K562 (cell line): Measurements from ENCODE around the gene STAB2. TPM values are rescaled to one million over a fixed set of nuclear protein-coding genes. Genes with fewer than 3 reads are reported as not detected.

Experiments
- ATAC-seq: fragments of 200-7000 bp; cut with Tn5 transposase; 3 replicates; pipeline ENCODE4 v1.9.1; 2020; ENCODE audit warnings: moderate library complexity
- BruUV-seq: library from RNA; stranded (reverse); fragments of 400-500 nt; replicated peaks from 2 replicates; lab custom pipeline; 2021; lab: Mats Ljungman, UMichigan
- CTCF ChIA-PET: fragments of 300-600 bp; formaldehyde crosslinking; extraction: SDS; loops from one replicate; lab custom pipeline; 2021; ENCODE audit warnings: low intra/inter-chr PET ratio; lab: Yijun Ruan, JAX
- POLR2A ChIA-PET: fragments of 300-600, 350-650 bp; sonication (Branson Sonifier 250); formaldehyde crosslinking; extraction: SDS; loops from one replicate; lab custom pipeline; 2021; ENCODE audit warnings: antibody characterized with exemption, inconsistent platforms; lab: Yijun Ruan, JAX
- DNase-seq, 4 experiments: peaks; one replicate each; pipeline versions ENCODE4 v3.0.0 to v3.0.0-alpha.2; 2011 to 2018; ENCODE audit warnings: low spot score in 3 of 4, mixed read lengths in 3 of 4; ENCODE audit errors: extremely low read depth in 1 of 4
- FAIRE-seq: peaks from 2 replicates; lab custom pipeline; 2011; peaks lifted over from hg19 to GRCh38; lab: Jason Lieb, UNC
- H2AFZ ChIP-seq: 2 replicates; pipeline ENCODE4 v1.6.0; 2011; ENCODE audit warnings: low read depth, low read length, control low read depth, inconsistent platforms
- H3K27ac ChIP-seq: fragments of 200-600 bp; 3 replicates; pipeline ENCODE4 v1.8.0; 2011; ENCODE audit warnings: low read depth, mild to moderate bottlenecking, control low read depth, inconsistent platforms, low read length, moderate library complexity, mixed read lengths; ENCODE audit errors: extremely low read depth
- H3K27me3 ChIP-seq, 2 experiments: fragments of 300-600 bp in 1 of 2; 2 replicates in 1 of 2; 3 replicates in 1 of 2; pipeline versions ENCODE4 v1.6.0 to v1.8.0; 2011; ENCODE audit warnings: inconsistent platforms in 2 of 2, low read length in 2 of 2, mild to moderate bottlenecking in 1 of 2, mixed read lengths in 1 of 2, moderate library complexity in 1 of 2; ENCODE audit not compliant: control insufficient read depth in 2 of 2, insufficient read depth in 2 of 2
- H3K36me3 ChIP-seq: fragments of 300-600 bp; 3 replicates; pipeline ENCODE4 v1.8.0; 2011; ENCODE audit warnings: mild to moderate bottlenecking, low read length, inconsistent platforms; ENCODE audit not compliant: control insufficient read depth, insufficient read depth
- H3K4me1 ChIP-seq, 2 experiments: fragments of 200-600 bp in 1 of 2; replicated peaks in 1 of 2; 2 replicates in 1 of 2; 3 replicates in 1 of 2; pipeline versions ENCODE4 v1.5.1 to v1.8.0; 2011; ENCODE audit warnings: inconsistent platforms in 2 of 2, low read length in 2 of 2, mild to moderate bottlenecking in 1 of 2, mixed read lengths in 1 of 2, moderate library complexity in 1 of 2; ENCODE audit not compliant: control insufficient read depth in 2 of 2, insufficient read depth in 2 of 2
- H3K4me2 ChIP-seq: 2 replicates; pipeline ENCODE4 v1.6.1; 2011; ENCODE audit warnings: low read length, control low read depth, inconsistent platforms, mixed read lengths; ENCODE audit not compliant: insufficient read depth
- H3K4me3 ChIP-seq: fragments of 200-600 bp; sonication (generic), shearing (Covaris generic); 2 replicates; pipeline ENCODE4 v1.5.1; 2016; ENCODE audit warnings: control low read depth, inconsistent platforms
- H3K79me2 ChIP-seq: fragments of 200-600 bp; 3 replicates; pipeline ENCODE4 v1.8.0; 2011; ENCODE audit warnings: low read length, inconsistent platforms; ENCODE audit not compliant: control insufficient read depth, insufficient read depth
- H3K9ac ChIP-seq, 2 experiments: 2 replicates each; pipeline versions ENCODE4 v1.6.0 to v1.6.1; 2011; ENCODE audit warnings: low read depth in 2 of 2, low read length in 2 of 2, control low read depth in 1 of 2, inconsistent platforms in 1 of 2, mild to moderate bottlenecking in 1 of 2, mixed read lengths in 1 of 2; ENCODE audit not compliant: insufficient read depth in 1 of 2
- H3K9me1 ChIP-seq: one replicate; pipeline ENCODE4 v1.6.0; 2011; ENCODE audit warnings: inconsistent platforms, mild to moderate bottlenecking, low read length, moderate library complexity; ENCODE audit not compliant: control insufficient read depth, insufficient read depth
- H3K9me3 ChIP-seq: replicated peaks from 2 replicates; pipeline ENCODE4 v1.5.1; 2011; ENCODE audit warnings: low read depth, low read length, inconsistent platforms; ENCODE audit not compliant: control insufficient read depth, insufficient read depth
- H4K20me1 ChIP-seq: replicated peaks from 2 replicates; pipeline ENCODE4 v1.6.1; 2011; ENCODE audit warnings: low read length, inconsistent platforms, mixed read lengths; ENCODE audit not compliant: control insufficient read depth, insufficient read depth
- BCLAF1 ChIP-seq, 2 experiments: fragments of 450-650 bp in 1 of 2; IDR thresholded peaks; 2 replicates each; pipeline ENCODE4 v1.6.1; 2011 to 2017; ENCODE audit warnings: low read depth in 2 of 2, antibody characterized with exemption in 1 of 2, borderline replicate concordance in 1 of 2, low read length in 1 of 2, mild to moderate bottlenecking in 1 of 2, mixed read lengths in 1 of 2; ENCODE audit not compliant: control insufficient read depth in 1 of 2
- CTCF ChIP-seq, 3 experiments: IDR thresholded peaks in 2 of 3; conservative IDR thresholded peaks in 1 of 3; 2 replicates each; pipeline ENCODE4 v1.5.1; 2011 to 2012; ENCODE audit warnings: low read length in 3 of 3, mild to moderate bottlenecking in 3 of 3, control low read depth in 2 of 3, improper control_type of control experiment in 1 of 3, inconsistent platforms in 1 of 3, low read depth in 1 of 3, mixed read lengths in 1 of 3, moderate library complexity in 1 of 3; ENCODE audit not compliant: insufficient read depth in 2 of 3
- EGR1 ChIP-seq: fragments of 450-650 bp; conservative IDR thresholded peaks from 2 replicates; pipeline ENCODE4 v1.6.1; 2017; ENCODE audit warnings: mild to moderate bottlenecking
- FUS ChIP-seq: fragments of 200-400 bp; formaldehyde crosslinking; optimal IDR thresholded peaks from 2 replicates; pipeline ENCODE3; 2017; ENCODE audit warnings: low read depth, low read length
- PRMT5 ChIP-seq: sonication (generic); formaldehyde crosslinking; IDR thresholded peaks from 2 replicates; pipeline ENCODE4 v1.5.0; 2020; ENCODE audit warnings: missing genetic modification reagents
- PURB ChIP-seq: sonication (generic); formaldehyde crosslinking; IDR thresholded peaks from 2 replicates; pipeline ENCODE4 v1.9.0; 2021; ENCODE audit warnings: low read depth, mild to moderate bottlenecking, missing genetic modification reagents
- SMAD3 ChIP-seq: fragments of 450-650 bp; formaldehyde crosslinking; conservative IDR thresholded peaks from 2 replicates; pipeline ENCODE4 v1.4.0; 2020; ENCODE audit warnings: mild to moderate bottlenecking
- SREBF2 ChIP-seq: sonication (generic); formaldehyde crosslinking; IDR thresholded peaks from 2 replicates; pipeline ENCODE4 v1.4.0; 2020; ENCODE audit warnings: mild to moderate bottlenecking, missing genetic modification reagents
- STAT5A ChIP-seq: IDR thresholded peaks from 2 replicates; pipeline ENCODE4 v1.6.1; 2012; ENCODE audit warnings: low read length, inconsistent platforms, borderline replicate concordance
- THRAP3 ChIP-seq: fragments of 450-650 bp; IDR thresholded peaks from 2 replicates; pipeline ENCODE4 v1.6.1; 2016; ENCODE audit warnings: mild to moderate bottlenecking, inconsistent platforms, borderline replicate concordance
- TOE1 ChIP-seq, 2 experiments: fragments of 450-650 bp in 1 of 2; sonication (generic) in 1 of 2; formaldehyde crosslinking in 1 of 2; IDR thresholded peaks; 2 replicates each; pipeline versions ENCODE4 v1.7.1 to v1.8.0; 2016 to 2022; ENCODE audit warnings: borderline replicate concordance in 2 of 2, mild to moderate bottlenecking in 2 of 2, antibody characterized with exemption in 1 of 2, inconsistent platforms in 1 of 2, low read depth in 1 of 2, missing genetic modification reagents in 1 of 2, moderate library complexity in 1 of 2
- in situ Hi-C: fragments of 300-500 bp; cut with MboI; formaldehyde crosslinking; loops from 4 replicates; pipeline ENCODE4 v1.15.0; 2018; ENCODE audit warnings: inconsistent platforms, mixed read lengths
- intact Hi-C: fragments of 100-400 bp; cut with micrococcal nuclease; formaldehyde crosslinking; loops from 2 replicates; pipeline ENCODE4 v1.14.2; 2022
- polyA plus RNA-seq, 8 experiments: library from polyadenylated mRNA; depleted of rRNA in 4 of 8; stranded (reverse) in 5 of 8; unstranded in 3 of 8; fragments of >200 nt; fragmentation: Nextera tagmentation in 2 of 8; fragmentation: Illumina TruSeq in 1 of 8; extraction: Ambion mirVana in 2 of 8; extraction: Trizol in 1 of 8; gene quantifications; 2 replicates each; pipeline versions ENCODE4 v1.2.1 to v1.2.3, GENCODE V29; 2011 to 2014; ENCODE audit warnings: inconsistent platforms in 1 of 8, missing spikeins in 1 of 8
- total RNA-seq, 7 experiments: library from RNA; depleted of rRNA in 6 of 7; stranded (reverse); fragments of >200 nt in 6 of 7; fragmentation: Illumina TruSeq in 2 of 7; extraction: Trizol in 2 of 7; gene quantifications; 2 replicates each; pipeline versions ENCODE4 v1.2.1 to v1.2.3, GENCODE V29; 2011 to 2021; ENCODE audit warnings: low replicate concordance in 1 of 7
- TF ChIP-seq, protein P1 (sequence below): fragments of 250-450 bp; sonication (Bioruptor Pico); IDR thresholded peaks from 2 replicates; pipeline ENCODE4 v1.8.0; 2022; ENCODE audit warnings: inconsistent platforms, mild to moderate bottlenecking, moderate library complexity, borderline replicate concordance
- TF ChIP-seq, protein P2 (sequence below): sonication (generic); formaldehyde crosslinking; IDR thresholded peaks from 2 replicates; pipeline ENCODE4 v1.8.0; 2022; ENCODE audit warnings: missing genetic modification reagents, mild to moderate bottlenecking, borderline replicate concordance

The STAB2 gene
- total and polyA plus RNA-seq, 9 of the 15 experiments (the other 6 are each of a cell fraction or from before 2014, with no cell fraction given) = 0.10 TPM; not detected in 8

GRCh38 chr12:103652808-103653207 is 65.7 kb downstream of the STAB2 start:
- FAIRE-seq (no peak), ATAC-seq (no peak), DNase-seq (no peak)
- intact Hi-C loops = no loop called here
- H3K4me2 ChIP-seq = no peak overlapping the region
- H2AFZ ChIP-seq = no peak overlapping the region
- 0 out of 5 replicates have a peak, but pooled peaks cover 0 to 3% of the 10 kb centered on the region in 2 experiments for H3K27me3 ChIP-seq
- no peaks in the 10 kb centered on the region for H3K4me1 ChIP-seq
- CTCF ChIA-PET = no interaction called here
- no peaks in the 10 kb centered on the region for H3K9me1 ChIP-seq
- no peaks in the 10 kb centered on the region for H3K79me2 ChIP-seq
- in situ Hi-C loops = no loop called here
- no peak overlapping the region for H3K9ac ChIP-seq
- no peak overlapping the region for H3K4me3 ChIP-seq
- H3K36me3 ChIP-seq = no peaks in the 10 kb centered on the region
- no peak overlapping the region for H3K27ac ChIP-seq
- POLR2A ChIA-PET = no interaction called here
- H4K20me1 ChIP-seq = no peaks in the 10 kb centered on the region
- H3K9me3 ChIP-seq = no peaks in the 10 kb centered on the region
- no TSS peak for BruUV-seq
- TF ChIP-seq THRAP3 = no peak
- TF ChIP-seq, protein P1, sequence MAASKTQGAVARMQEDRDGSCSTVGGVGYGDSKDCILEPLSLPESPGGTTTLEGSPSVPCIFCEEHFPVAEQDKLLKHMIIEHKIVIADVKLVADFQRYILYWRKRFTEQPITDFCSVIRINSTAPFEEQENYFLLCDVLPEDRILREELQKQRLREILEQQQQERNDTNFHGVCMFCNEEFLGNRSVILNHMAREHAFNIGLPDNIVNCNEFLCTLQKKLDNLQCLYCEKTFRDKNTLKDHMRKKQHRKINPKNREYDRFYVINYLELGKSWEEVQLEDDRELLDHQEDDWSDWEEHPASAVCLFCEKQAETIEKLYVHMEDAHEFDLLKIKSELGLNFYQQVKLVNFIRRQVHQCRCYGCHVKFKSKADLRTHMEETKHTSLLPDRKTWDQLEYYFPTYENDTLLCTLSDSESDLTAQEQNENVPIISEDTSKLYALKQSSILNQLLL = no peak
- TF ChIP-seq SMAD3 (CRISPR knock-in tag) = no peak
- TF ChIP-seq EGR1 = no peak
- TF ChIP-seq CTCF (IDR thresholded peaks at IDR 0.05 in 2 of 3, conservative IDR thresholded peaks at IDR 0.05 in 1 of 3; ENCODE audit: insufficient read depth in 2 of 3, low read depth in 1 of 3, low read length in 3 of 3) = no peak
- no peak for TF ChIP-seq BCLAF1 (IDR thresholded peaks at IDR 0.05; ENCODE audit: borderline replicate concordance in 1 of 2, control insufficient read depth in 1 of 2, low read depth in 2 of 2, low read length in 1 of 2)
- no peak for TF ChIP-seq PURB (CRISPR knock-in tag)
- TF ChIP-seq FUS = no peak
- TF ChIP-seq TOE1 (IDR thresholded peaks at IDR 0.05; ENCODE audit: borderline replicate concordance) = no peak
- TF ChIP-seq TOE1 (CRISPR knock-in tag; IDR thresholded peaks at IDR 0.05; ENCODE audit: borderline replicate concordance, low read depth) = no peak
- TF ChIP-seq STAT5A = no peak
- TF ChIP-seq, protein P2, sequence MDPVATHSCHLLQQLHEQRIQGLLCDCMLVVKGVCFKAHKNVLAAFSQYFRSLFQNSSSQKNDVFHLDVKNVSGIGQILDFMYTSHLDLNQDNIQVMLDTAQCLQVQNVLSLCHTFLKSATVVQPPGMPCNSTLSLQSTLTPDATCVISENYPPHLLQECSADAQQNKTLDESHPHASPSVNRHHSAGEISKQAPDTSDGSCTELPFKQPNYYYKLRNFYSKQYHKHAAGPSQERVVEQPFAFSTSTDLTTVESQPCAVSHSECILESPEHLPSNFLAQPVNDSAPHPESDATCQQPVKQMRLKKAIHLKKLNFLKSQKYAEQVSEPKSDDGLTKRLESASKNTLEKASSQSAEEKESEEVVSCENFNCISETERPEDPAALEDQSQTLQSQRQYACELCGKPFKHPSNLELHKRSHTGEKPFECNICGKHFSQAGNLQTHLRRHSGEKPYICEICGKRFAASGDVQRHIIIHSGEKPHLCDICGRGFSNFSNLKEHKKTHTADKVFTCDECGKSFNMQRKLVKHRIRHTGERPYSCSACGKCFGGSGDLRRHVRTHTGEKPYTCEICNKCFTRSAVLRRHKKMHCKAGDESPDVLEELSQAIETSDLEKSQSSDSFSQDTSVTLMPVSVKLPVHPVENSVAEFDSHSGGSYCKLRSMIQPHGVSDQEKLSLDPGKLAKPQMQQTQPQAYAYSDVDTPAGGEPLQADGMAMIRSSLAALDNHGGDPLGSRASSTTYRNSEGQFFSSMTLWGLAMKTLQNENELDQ = no peak
- TF ChIP-seq SREBF2 (CRISPR knock-in tag) = no peak
- TF ChIP-seq PRMT5 (CRISPR knock-in tag) = no peak
